ENCODE results near the gene KLHL35. TPM values are rescaled to one million over a fixed set of nuclear protein-coding genes. Genes with fewer than 3 reads are reported as not detected.

The KLHL35 gene
- total and polyA plus RNA-seq, 4 donors, result 0.07 to 0.42 (median 0.15) TPM; not detected in 1

- TF ChIP-seq ATF3 (IDR thresholded peaks at IDR 0.05) (no peak), YY1 (IDR thresholded peaks at IDR 0.05) (no peak), FOXA2 (IDR thresholded peaks at IDR 0.05) (no peak), FOXA1 (IDR thresholded peaks at IDR 0.05) (no peak)
- TF ChIP-seq, protein P1, sequence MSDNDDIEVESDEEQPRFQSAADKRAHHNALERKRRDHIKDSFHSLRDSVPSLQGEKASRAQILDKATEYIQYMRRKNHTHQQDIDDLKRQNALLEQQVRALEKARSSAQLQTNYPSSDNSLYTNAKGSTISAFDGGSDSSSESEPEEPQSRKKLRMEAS (IDR thresholded peaks at IDR 0.05), result no peak
- TF ChIP-seq, protein P2, sequence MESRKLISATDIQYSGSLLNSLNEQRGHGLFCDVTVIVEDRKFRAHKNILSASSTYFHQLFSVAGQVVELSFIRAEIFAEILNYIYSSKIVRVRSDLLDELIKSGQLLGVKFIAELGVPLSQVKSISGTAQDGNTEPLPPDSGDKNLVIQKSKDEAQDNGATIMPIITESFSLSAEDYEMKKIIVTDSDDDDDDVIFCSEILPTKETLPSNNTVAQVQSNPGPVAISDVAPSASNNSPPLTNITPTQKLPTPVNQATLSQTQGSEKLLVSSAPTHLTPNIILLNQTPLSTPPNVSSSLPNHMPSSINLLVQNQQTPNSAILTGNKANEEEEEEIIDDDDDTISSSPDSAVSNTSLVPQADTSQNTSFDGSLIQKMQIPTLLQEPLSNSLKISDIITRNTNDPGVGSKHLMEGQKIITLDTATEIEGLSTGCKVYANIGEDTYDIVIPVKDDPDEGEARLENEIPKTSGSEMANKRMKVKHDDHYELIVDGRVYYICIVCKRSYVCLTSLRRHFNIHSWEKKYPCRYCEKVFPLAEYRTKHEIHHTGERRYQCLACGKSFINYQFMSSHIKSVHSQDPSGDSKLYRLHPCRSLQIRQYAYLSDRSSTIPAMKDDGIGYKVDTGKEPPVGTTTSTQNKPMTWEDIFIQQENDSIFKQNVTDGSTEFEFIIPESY (IDR thresholded peaks at IDR 0.05), result no peak
- peaks cover 0 to 2% (median 0%) of the 10 kb centered on the region in 4 donors for H3K4me1 ChIP-seq (ENCODE audit: control insufficient read depth in 4 of 4, insufficient read depth in 4 of 4, low read length in 3 of 4)
- no peak overlapping the region for H3K9ac ChIP-seq (ENCODE audit: low read depth in 1 of 2, low read length in 2 of 2)
- H3K4me3 ChIP-seq (ENCODE audit: low read depth in 1 of 3, low read length in 3 of 3), result no peak overlapping the region
- H3K27ac ChIP-seq (ENCODE audit: low read depth in 1 of 2, low read length in 2 of 2), result no peak overlapping the region
- 90% methylated on average over 5 of the region's 5 CpGs for WGBS
- no peaks in the 10 kb centered on the region for H3K27me3 ChIP-seq (ENCODE audit: control insufficient read depth in 4 of 4, insufficient read depth in 4 of 4, low read length in 3 of 4)
- H3K36me3 ChIP-seq (ENCODE audit: control insufficient read depth in 4 of 4, insufficient read depth in 3 of 4, low read depth in 1 of 4, low read length in 3 of 4), result no peaks in the 10 kb centered on the region
- no peaks in the 10 kb centered on the region for H3K9me3 ChIP-seq (ENCODE audit: control insufficient read depth in 4 of 4, low read length in 3 of 4)
- no peak for DNase-seq (ENCODE audit: low spot score)
Observed at GRCh38 chr11:75462117-75462653, 29.2 kb upstream of the KLHL35 start.

DNA sequence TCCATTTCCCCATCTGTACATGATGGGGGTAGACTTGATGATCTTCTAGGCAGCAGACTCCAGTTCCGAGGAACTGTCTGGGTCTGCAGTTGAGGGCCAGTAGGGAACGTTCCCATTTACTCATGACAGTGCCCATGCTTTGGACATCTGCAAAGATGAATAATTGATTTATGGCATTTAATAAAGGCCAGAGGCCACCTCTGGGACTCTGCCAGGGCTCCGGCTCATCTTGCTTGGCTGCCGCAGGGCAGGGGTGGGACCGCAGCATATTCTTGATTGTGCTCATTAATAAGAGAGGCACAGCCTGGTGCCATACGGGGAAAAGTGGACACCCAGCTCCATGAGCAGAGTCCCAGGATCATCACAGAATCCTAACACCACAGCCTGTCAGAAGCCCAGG, 28.1 kb upstream of the KLHL35 start:
- Histone ChIP-seq H3K27me3 (ENCODE audit: control insufficient read depth in 4 of 4, insufficient read depth in 4 of 4, low read length in 3 of 4) (no peaks in the 10 kb centered on the region), H3K9me3 (ENCODE audit: control insufficient read depth in 4 of 4, low read length in 3 of 4) (no peaks in the 10 kb centered on the region), H3K27ac (ENCODE audit: low read depth in 1 of 2, low read length in 2 of 2) (no peak overlapping the region), H3K4me3 (ENCODE audit: low read depth in 1 of 3, low read length in 3 of 3) (no peak overlapping the region), H3K4me1 (ENCODE audit: control insufficient read depth in 4 of 4, insufficient read depth in 4 of 4, low read length in 3 of 4) (no peaks in the 10 kb centered on the region), H3K9ac (ENCODE audit: low read depth in 1 of 2, low read length in 2 of 2) (no peak overlapping the region), H3K36me3 (ENCODE audit: control insufficient read depth in 4 of 4, insufficient read depth in 3 of 4, low read depth in 1 of 4, low read length in 3 of 4) (no peaks in the 10 kb centered on the region)
- no peak for DNase-seq (ENCODE audit: low spot score)
- WGBS, result 85% methylated on average over 6 of the region's 6 CpGs
- TF ChIP-seq, protein P1 (IDR thresholded peaks at IDR 0.05), result no peak
- TF ChIP-seq RAD21 (IDR thresholded peaks at IDR 0.05) (no peak), RXRA (IDR thresholded peaks at IDR 0.05) (no peak), ATF3 (IDR thresholded peaks at IDR 0.05) (no peak), CTCF (IDR thresholded peaks at IDR 0.05; ENCODE audit: low read depth, low read length, missing input control) (no peak), FOXA2 (IDR thresholded peaks at IDR 0.05) (no peak), FOXA1 (IDR thresholded peaks at IDR 0.05) (no peak), HNF4G (IDR thresholded peaks at IDR 0.05) (no peak), NR2F2 (IDR thresholded peaks at IDR 0.05) (no peak), EGR1 (IDR thresholded peaks at IDR 0.05; ENCODE audit: low read depth in 2 of 2) (no peak), SP1 (IDR thresholded peaks at IDR 0.05) (no peak), JUND (IDR thresholded peaks at IDR 0.05) (no peak), GABPA (IDR thresholded peaks at IDR 0.05 in 1 of 2, conservative IDR thresholded peaks at IDR 0.05 in 1 of 2) (no peak)
- TF ChIP-seq, protein P2 (IDR thresholded peaks at IDR 0.05), result no peak

All from liver (tissue), 9 donors.